Endothelial cell (in vitro differentiated cells): ENCODE results near the gene TRAPPC2B. TPM values are rescaled to one million over a fixed set of nuclear protein-coding genes. Genes with fewer than 3 reads are reported as not detected.

ENCODE experiments used
- DNase-seq: peaks from one replicate; pipeline ENCODE4 v3.0.0; 2021; ENCODE audit warnings: low spot score
- H3K27ac Mint-ChIP-seq: one replicate; pipeline ENCODE4 v1.8.0; 2021; ENCODE audit warnings: mixed read lengths, inconsistent platforms; ENCODE audit not compliant: unreplicated experiment
- H3K27me3 Mint-ChIP-seq: one replicate; pipeline ENCODE4 v1.8.0; 2021; ENCODE audit warnings: mild to moderate bottlenecking, moderate library complexity, mixed read lengths, inconsistent platforms; ENCODE audit not compliant: unreplicated experiment
- H3K36me3 Mint-ChIP-seq: one replicate; pipeline ENCODE4 v1.8.0; 2021; ENCODE audit warnings: mild to moderate bottlenecking, low read depth, mixed read lengths, inconsistent platforms; ENCODE audit not compliant: unreplicated experiment
- H3K4me1 Mint-ChIP-seq: one replicate; pipeline ENCODE4 v1.8.0; 2021; ENCODE audit warnings: mild to moderate bottlenecking, mixed read lengths, inconsistent platforms; ENCODE audit not compliant: unreplicated experiment
- H3K4me3 Mint-ChIP-seq: one replicate; pipeline ENCODE4 v1.8.0; 2021; ENCODE audit warnings: mild to moderate bottlenecking, mixed read lengths, inconsistent platforms; ENCODE audit not compliant: unreplicated experiment
- H3K9me3 Mint-ChIP-seq: one replicate; pipeline ENCODE4 v1.8.0; 2021; ENCODE audit warnings: mixed read lengths, inconsistent platforms; ENCODE audit not compliant: unreplicated experiment
- total RNA-seq: library from RNA; stranded (reverse); fragmentation: NEBNext Ultra II Directional; extraction: Animal tissue kit (Norgen Biotek cat#: 25700); gene quantifications from one replicate; pipeline ENCODE4 v1.2.1, GENCODE V29; 2021; ENCODE audit not compliant: unreplicated experiment
- TF ChIP-seq, protein P1 (sequence below): fragments of 200-600 bp; sonication (generic); IDR thresholded peaks from one replicate; pipeline ENCODE4 v1.5.0; 2021; ENCODE audit warnings: antibody characterized with exemption; ENCODE audit not compliant: unreplicated experiment

The TRAPPC2B gene
- total RNA-seq, 1 donor from 2014 or later = 13.0 TPM

DNA sequence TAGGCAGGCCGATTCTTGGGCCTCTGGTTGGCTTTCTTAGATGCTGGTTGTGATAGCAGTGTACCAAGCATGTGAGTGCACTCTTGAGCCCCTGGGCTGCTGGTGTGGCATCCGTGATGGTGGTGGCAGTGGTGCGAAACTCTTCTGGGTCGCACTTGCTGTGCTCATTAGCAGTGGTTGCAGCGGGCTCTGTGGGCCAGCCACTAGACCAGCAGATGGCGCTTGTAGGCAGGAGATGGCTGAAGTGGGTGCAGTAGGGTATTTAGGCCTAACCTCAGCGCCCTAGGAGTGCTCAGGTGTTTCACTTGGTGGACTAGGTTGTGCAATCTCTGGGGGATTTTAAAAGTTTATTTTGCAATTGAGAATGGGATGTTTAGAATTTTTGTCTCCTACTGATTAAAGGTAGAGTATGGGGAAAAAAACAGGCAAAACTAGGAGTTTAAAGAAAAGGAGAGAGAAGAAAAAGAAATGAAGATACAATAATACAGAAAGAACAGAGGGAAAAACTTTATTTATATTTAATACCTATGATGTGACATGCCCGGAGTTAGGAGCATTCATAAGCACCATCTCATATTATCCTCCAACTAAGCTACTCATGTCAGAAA lies 43.3 kb downstream of the TRAPPC2B start:
- H3K27ac Mint-ChIP-seq = no peak overlapping the region
- H3K9me3 Mint-ChIP-seq = no peaks in the 10 kb centered on the region
- TF ChIP-seq, protein P1, sequence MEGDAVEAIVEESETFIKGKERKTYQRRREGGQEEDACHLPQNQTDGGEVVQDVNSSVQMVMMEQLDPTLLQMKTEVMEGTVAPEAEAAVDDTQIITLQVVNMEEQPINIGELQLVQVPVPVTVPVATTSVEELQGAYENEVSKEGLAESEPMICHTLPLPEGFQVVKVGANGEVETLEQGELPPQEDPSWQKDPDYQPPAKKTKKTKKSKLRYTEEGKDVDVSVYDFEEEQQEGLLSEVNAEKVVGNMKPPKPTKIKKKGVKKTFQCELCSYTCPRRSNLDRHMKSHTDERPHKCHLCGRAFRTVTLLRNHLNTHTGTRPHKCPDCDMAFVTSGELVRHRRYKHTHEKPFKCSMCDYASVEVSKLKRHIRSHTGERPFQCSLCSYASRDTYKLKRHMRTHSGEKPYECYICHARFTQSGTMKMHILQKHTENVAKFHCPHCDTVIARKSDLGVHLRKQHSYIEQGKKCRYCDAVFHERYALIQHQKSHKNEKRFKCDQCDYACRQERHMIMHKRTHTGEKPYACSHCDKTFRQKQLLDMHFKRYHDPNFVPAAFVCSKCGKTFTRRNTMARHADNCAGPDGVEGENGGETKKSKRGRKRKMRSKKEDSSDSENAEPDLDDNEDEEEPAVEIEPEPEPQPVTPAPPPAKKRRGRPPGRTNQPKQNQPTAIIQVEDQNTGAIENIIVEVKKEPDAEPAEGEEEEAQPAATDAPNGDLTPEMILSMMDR = peak; percentile 58
- peaks cover 10% of the 10 kb centered on the region for H3K36me3 Mint-ChIP-seq
- H3K4me3 Mint-ChIP-seq = no peak overlapping the region
- peak; percentile 81 for DNase-seq
- no peaks in the 10 kb centered on the region for H3K27me3 Mint-ChIP-seq
- peaks cover 2% of the 10 kb centered on the region for H3K4me1 Mint-ChIP-seq

- peaks cover 5% of the 10 kb centered on the region for H3K4me1 Mint-ChIP-seq
- H3K4me3 Mint-ChIP-seq = peak within 1 kb of the TSS; percentile 91
- H3K27me3 Mint-ChIP-seq = no peaks in the 10 kb centered on the region
Measured at GRCh38 chr19:57410877-57411671, 47.7 kb downstream of the TRAPPC2B start, which contains the start of gene ZNF17. ZNF17 (plus strand) TSS chr19:57411161; CDS start chr19:57413616, 2,455 bp downstream.

More at GRCh38 chr19:57410877-57411671, 47.7 kb downstream of the TRAPPC2B start, which contains the start of gene ZNF17:
- H3K27ac Mint-ChIP-seq = no peak within 1 kb of the TSS
- TF ChIP-seq, protein P1 = no peak
- no peaks in the 10 kb centered on the region for H3K9me3 Mint-ChIP-seq
- H3K36me3 Mint-ChIP-seq = peaks cover 16% of the 10 kb centered on the region
- peak; percentile 86 for DNase-seq

Other genes with a start within 250 kb of the TRAPPC2B start
- not detected for gene USP29, start 243.6 kb upstream of the TRAPPC2B start, total RNA-seq
- not detected for gene ZIM3, start 218.3 kb upstream of the TRAPPC2B start, total RNA-seq
- gene DUXA, start 196.1 kb upstream of the TRAPPC2B start, total RNA-seq = not detected
- gene ZNF264, start 172.1 kb upstream of the TRAPPC2B start, total RNA-seq = 29.0 TPM
- gene AURKC, start 132.5 kb upstream of the TRAPPC2B start, total RNA-seq = 3.2 TPM
- 20.4 TPM for gene ZNF805, start 122.9 kb upstream of the TRAPPC2B start, total RNA-seq
- gene ZNF460, start 83.1 kb upstream of the TRAPPC2B start, total RNA-seq = 51.2 TPM
- gene ZNF543, start 43.1 kb upstream of the TRAPPC2B start, total RNA-seq = 13.7 TPM
- 15.7 TPM for gene ZNF304, start 12.3 kb upstream of the TRAPPC2B start, total RNA-seq
- gene ZNF547, start within 50 bp of the TRAPPC2B start, total RNA-seq = 4.8 TPM
- gene ZNF548, start 26.3 kb downstream of the TRAPPC2B start, total RNA-seq = 26.1 TPM
- 13.7 TPM for gene ZNF17, start 47.6 kb downstream of the TRAPPC2B start, total RNA-seq
- gene ZNF749, start 71.8 kb downstream of the TRAPPC2B start, total RNA-seq = 20.3 TPM
- 1.8 TPM for gene VN1R1, start 93.6 kb downstream of the TRAPPC2B start, total RNA-seq
- gene ZNF772, start 114.0 kb downstream of the TRAPPC2B start, total RNA-seq = 19.1 TPM
- 16.1 TPM for gene ZNF419, start 124.2 kb downstream of the TRAPPC2B start, total RNA-seq
- gene ZNF773, start 136.4 kb downstream of the TRAPPC2B start, total RNA-seq = 9.7 TPM
- 10.6 TPM for gene ZNF549, start 163.8 kb downstream of the TRAPPC2B start, total RNA-seq
- gene ZNF550, start 196.3 kb downstream of the TRAPPC2B start, total RNA-seq = 15.3 TPM
- 10.9 TPM for gene ZNF416, start 215.4 kb downstream of the TRAPPC2B start, total RNA-seq
- 19.9 TPM for gene ZIK1, start 220.6 kb downstream of the TRAPPC2B start, total RNA-seq
- gene ZNF530, start 236.3 kb downstream of the TRAPPC2B start, total RNA-seq = 7.2 TPM